GM10248 (cell line): ENCODE measurements around the gene SCARB1.

Experiments
- CTCF ChIA-PET: fragments of 300-600 bp; sonication (Branson Sonifier 250); formaldehyde crosslinking; extraction: SDS; loops from one replicate; lab custom pipeline; 2021; ENCODE audit warnings: antibody characterized with exemption; lab: Yijun Ruan, JAX
- POLR2A ChIA-PET: fragments of 350-650 bp; sonication (Branson Sonifier 250); formaldehyde crosslinking; extraction: SDS; loops from one replicate; lab custom pipeline; 2020; ENCODE audit warnings: antibody characterized with exemption; lab: Yijun Ruan, JAX
- DNase-seq: peaks from one replicate; pipeline ENCODE4 v3.0.0; 2012; ENCODE audit errors: extremely low spot score
- CTCF ChIP-seq: IDR thresholded peaks from 2 replicates; pipeline ENCODE4 v1.5.1; 2012; ENCODE audit warnings: mild to moderate bottlenecking, low read depth; ENCODE audit errors: extremely low read depth, missing control alignments, control extremely low read depth

The SCARB1 gene

GRCh38 chr12:124769881-124770512, 93.7 kb downstream of the SCARB1 start:
- ChIA-PET CTCF (interaction anchor here (0.6 to 2.4 kb wide), 6 partner anchors 14 to 734 kb away, joined by 3 to 15 read pairs (median 4); no protein-coding TSS in a partner anchor), POLR2A (interaction anchor here (0.5 to 0.7 kb wide), 3 partner anchors 133 to 869 kb away, joined by 3 to 10 read pairs (median 3); no protein-coding TSS in a partner anchor)
- TF ChIP-seq CTCF = no peak
- DNase-seq = no peak

GRCh38 chr12:124769163-124769530, 94.5 kb downstream of the SCARB1 start:
- POLR2A ChIA-PET = interaction anchor here (0.5 kb wide), 1 partner anchor 133 kb away, joined by 10 read pairs; no protein-coding TSS in a partner anchor
- no peak for TF ChIP-seq CTCF
- CTCF ChIA-PET = interaction anchor here (4.8 to 5.7 kb wide), 2 partner anchors 17 to 733 kb away, joined by 29 to 60 read pairs; no protein-coding TSS in a partner anchor
- no peak for DNase-seq

- POLR2A ChIA-PET = no interaction called here
- no peak for TF ChIP-seq CTCF
These were observed 95.1 kb downstream of the SCARB1 start for GRCh38 chr12:124768452-124769162.

GRCh38 chr12:124767066-124767821, 96.4 kb downstream of the SCARB1 start:
- DNase-seq = peak; percentile 90
- ChIA-PET CTCF (interaction anchor here (0.6 to 5.7 kb wide), 22 partner anchors 9 to 743 kb away, joined by 3 to 60 read pairs (median 3); no protein-coding TSS in a partner anchor), POLR2A (no interaction called here)
- peak; percentile 98 for TF ChIP-seq CTCF

More at GRCh38 chr12:124768452-124769162, 95.1 kb downstream of the SCARB1 start:
- DNase-seq = no peak
- CTCF ChIA-PET = interaction anchor here (0.9 to 5.7 kb wide), 8 partner anchors 16 to 732 kb away, joined by 3 to 60 read pairs (median 4); no protein-coding TSS in a partner anchor

GRCh38 chr12:124766727-124767065, 97.0 kb downstream of the SCARB1 start:
- TF ChIP-seq CTCF = no peak
- DNase-seq = no peak
- ChIA-PET POLR2A (no interaction called here), CTCF (interaction anchor here (0.6 to 5.7 kb wide), 19 partner anchors 8 to 742 kb away, joined by 3 to 60 read pairs (median 5); no protein-coding TSS in a partner anchor)
